HepG2 (cell line): Measurements from ENCODE around the gene SCN4B. TPM values are rescaled to one million over a fixed set of nuclear protein-coding genes. Genes with fewer than 3 reads are reported as not detected.

Experiments used
- ATAC-seq: fragments of 200-7000 bp; cut with Tn5 transposase; 3 replicates; pipeline ENCODE4 v1.9.1; 2020; ENCODE audit warnings: mild to moderate bottlenecking, moderate library complexity
- BruUV-seq: library from RNA; stranded (reverse); fragments of 400-500 nt; replicated peaks from 2 replicates; lab custom pipeline; 2021; lab: Mats Ljungman, UMichigan
- CTCF ChIA-PET: fragments of 300-600 bp; formaldehyde crosslinking; extraction: SDS; loops from one replicate; lab custom pipeline; 2021; ENCODE audit warnings: low total read pairs, inconsistent platforms, low intra/inter-chr PET ratio; lab: Yijun Ruan, JAX
- POLR2A ChIA-PET: fragments of 350-600 bp; sonication (Branson Sonifier 250); formaldehyde crosslinking; loops from one replicate; lab custom pipeline; 2020; ENCODE audit warnings: antibody characterized with exemption, inconsistent platforms; lab: Yijun Ruan, JAX
- DNase-seq: peaks from one replicate; pipeline ENCODE4 v3.0.0-alpha.2; 2015; ENCODE audit warnings: low spot score
- FAIRE-seq: peaks from 3 replicates; lab custom pipeline; 2011; peaks lifted over from hg19 to GRCh38; lab: Jason Lieb, UNC
- H2AFZ ChIP-seq: one replicate; pipeline ENCODE4 v1.6.1; 2011; ENCODE audit warnings: low read length, inconsistent platforms
- H3K27ac ChIP-seq: fragments of 300-600 bp; 3 replicates; pipeline ENCODE4 v1.8.0; 2011; ENCODE audit warnings: mixed run types, mild to moderate bottlenecking, mixed read lengths, low read length, inconsistent platforms; ENCODE audit not compliant: insufficient read depth; ENCODE audit errors: extremely low read length
- H3K27me3 ChIP-seq, 2 experiments: fragments of 200-600 bp in 1 of 2; 2 replicates in 1 of 2; 3 replicates in 1 of 2; pipeline versions ENCODE4 v1.6.0 to v1.8.0; 2011; ENCODE audit warnings: low read length in 2 of 2, mild to moderate bottlenecking in 2 of 2, moderate library complexity in 2 of 2, inconsistent platforms in 1 of 2; ENCODE audit not compliant: insufficient read depth in 2 of 2, control insufficient read depth in 1 of 2
- H3K36me3 ChIP-seq, 2 experiments: fragments of 200-600 bp in 1 of 2; replicated peaks in 1 of 2; 2 replicates in 1 of 2; 3 replicates in 1 of 2; pipeline versions ENCODE4 v1.5.1 to v1.8.0; 2011; ENCODE audit warnings: low read length in 2 of 2, inconsistent platforms in 1 of 2; ENCODE audit not compliant: insufficient read depth in 2 of 2, control insufficient read depth in 1 of 2
- H3K4me1 ChIP-seq: 2 replicates; pipeline ENCODE4 v1.5.1; 2012; ENCODE audit warnings: low read length, inconsistent platforms; ENCODE audit not compliant: insufficient read depth
- H3K4me2 ChIP-seq: 2 replicates; pipeline ENCODE4 v1.6.0; 2011; ENCODE audit warnings: low read depth, low read length, inconsistent platforms
- H3K4me3 ChIP-seq, 3 experiments: fragments of 200-600 bp in 1 of 3; sonication (generic), shearing (Covaris generic) in 1 of 3; replicated peaks in 1 of 3; 2 replicates each; pipeline ENCODE4 v1.5.1; 2011 to 2016; ENCODE audit warnings: low read length in 3 of 3, inconsistent platforms in 2 of 3, low read depth in 2 of 3, mild to moderate bottlenecking in 2 of 3, control low read depth in 1 of 3, mixed read lengths in 1 of 3; ENCODE audit not compliant: insufficient read depth in 1 of 3
- H3K79me2 ChIP-seq: one replicate; pipeline ENCODE4 v1.6.1; 2011; ENCODE audit warnings: low read length, inconsistent platforms; ENCODE audit not compliant: insufficient read depth
- H3K9ac ChIP-seq: 2 replicates; pipeline ENCODE4 v1.6.0; 2011; ENCODE audit warnings: mild to moderate bottlenecking, low read depth, low read length, inconsistent platforms; ENCODE audit not compliant: insufficient read depth
- H3K9me3 ChIP-seq: 2 replicates; pipeline ENCODE4 v1.5.1; 2012; ENCODE audit warnings: mild to moderate bottlenecking, low read length
- H4K20me1 ChIP-seq: 2 replicates; pipeline ENCODE4 v1.6.0; 2011; ENCODE audit warnings: inconsistent platforms, mild to moderate bottlenecking, low read length, moderate library complexity; ENCODE audit not compliant: insufficient read depth
- AHR ChIP-seq: IDR thresholded peaks from 2 replicates; pipeline ENCODE4 v1.6.1; 2018; ENCODE audit warnings: missing genetic modification reagents, missing compliant biosample characterization
- ASH2L ChIP-seq: fragments of 300-600, 200-600 bp; sonication (generic); IDR thresholded peaks from 2 replicates; pipeline ENCODE4 v1.7.0; 2017; ENCODE audit warnings: low read depth, mild to moderate bottlenecking, moderate library complexity, mixed read lengths, low read length; ENCODE audit not compliant: insufficient read length
- CAMTA2 ChIP-seq: sonication (generic); formaldehyde crosslinking; IDR thresholded peaks from 2 replicates; pipeline ENCODE4 v1.4.0; 2020; ENCODE audit warnings: mild to moderate bottlenecking, missing genetic modification reagents, borderline replicate concordance
- DMAP1 ChIP-seq: IDR thresholded peaks from 2 replicates; pipeline ENCODE4 v1.6.1; 2016
- EP300 ChIP-seq, 3 experiments: sonication (generic) in 1 of 3; formaldehyde crosslinking in 1 of 3; IDR thresholded peaks; 2 replicates each; pipeline versions ENCODE4 v1.5.1 to v1.6.1; 2011 to 2020; ENCODE audit warnings: low read depth in 2 of 3, low read length in 2 of 3, borderline replicate concordance in 1 of 3, improper control_type of control experiment in 1 of 3, mild to moderate bottlenecking in 1 of 3, missing genetic modification reagents in 1 of 3, moderate library complexity in 1 of 3
- TOPORS ChIP-seq: sonication (generic); formaldehyde crosslinking; IDR thresholded peaks from 2 replicates; pipeline ENCODE4 v1.8.0; 2023; ENCODE audit warnings: mild to moderate bottlenecking, missing genetic modification reagents
- ZNF335 ChIP-seq: sonication (generic); formaldehyde crosslinking; IDR thresholded peaks from 2 replicates; pipeline ENCODE4 v1.4.0; 2020; ENCODE audit warnings: missing genetic modification reagents
- ZNF713 ChIP-seq: sonication (generic); formaldehyde crosslinking; IDR thresholded peaks from 2 replicates; pipeline ENCODE4 v1.4.0; 2020; ENCODE audit warnings: mild to moderate bottlenecking, missing genetic modification reagents
- ZNF75D ChIP-seq: sonication (generic); formaldehyde crosslinking; IDR thresholded peaks from 2 replicates; pipeline ENCODE4 v1.8.1; 2023; ENCODE audit warnings: missing genetic modification reagents, mild to moderate bottlenecking, borderline replicate concordance
- WGBS: methylation state at CpG from one replicate; pipeline ENCODE4 v1.1.6; 2017; ENCODE audit warnings: low lambda C conversion rate; 5-methylcytosine and 5-hydroxymethylcytosine counted together
- in situ Hi-C: cut with HindIII; loops from 2 replicates; pipeline ENCODE4 v1.10.0; 2017; ENCODE audit warnings: low pct_unique_long_range_greater_than_20kb; ENCODE audit not compliant: extremely low pct_ligation_motif_present
- intact Hi-C: fragments of 100-400 bp; cut with micrococcal nuclease; formaldehyde crosslinking; loops from one replicate; pipeline ENCODE4 v1.10.0; 2022; ENCODE audit not compliant: unreplicated experiment
- polyA plus RNA-seq, 8 experiments: library from polyadenylated mRNA; depleted of rRNA in 3 of 8; stranded (reverse) in 7 of 8; unstranded in 1 of 8; fragments of >200 nt; fragmentation: Illumina TruSeq in 4 of 8; extraction: Trizol in 4 of 8; gene quantifications; 2 replicates each; pipeline versions ENCODE4 v1.2.1 to v1.2.3, GENCODE V29; 2011 to 2016; ENCODE audit warnings: low read depth in 4 of 8, missing spikeins in 1 of 8, mixed read lengths in 1 of 8; ENCODE audit not compliant: insufficient read depth in 1 of 8
- total RNA-seq, 5 experiments: library from RNA; depleted of rRNA; stranded (reverse); fragments of >200 nt; fragmentation: Illumina TruSeq; extraction: Trizol; gene quantifications; 2 replicates each; pipeline ENCODE4 v1.2.3, GENCODE V29; 2016; ENCODE audit warnings: low read depth in 1 of 5
- TF ChIP-seq, protein P1 (sequence below): sonication (generic); formaldehyde crosslinking; IDR thresholded peaks from 2 replicates; pipeline ENCODE4 v1.9.0; 2022; ENCODE audit warnings: missing genetic modification reagents, mild to moderate bottlenecking, borderline replicate concordance
- TF ChIP-seq, protein P2 (sequence below): sonication (generic); formaldehyde crosslinking; IDR thresholded peaks from 2 replicates; pipeline ENCODE4 v1.8.0; 2022; ENCODE audit warnings: mild to moderate bottlenecking, missing genetic modification reagents
- TF ChIP-seq, protein P3 (sequence below): sonication (generic); formaldehyde crosslinking; IDR thresholded peaks from 2 replicates; pipeline ENCODE4 v1.4.0; 2020; ENCODE audit warnings: missing genetic modification reagents, borderline replicate concordance

The SCN4B gene
- total and polyA plus RNA-seq, 2 of the 13 experiments (the other 11 are each of a cell fraction or from before 2014, with no cell fraction given), result 0.04 to 0.29 TPM

DNA sequence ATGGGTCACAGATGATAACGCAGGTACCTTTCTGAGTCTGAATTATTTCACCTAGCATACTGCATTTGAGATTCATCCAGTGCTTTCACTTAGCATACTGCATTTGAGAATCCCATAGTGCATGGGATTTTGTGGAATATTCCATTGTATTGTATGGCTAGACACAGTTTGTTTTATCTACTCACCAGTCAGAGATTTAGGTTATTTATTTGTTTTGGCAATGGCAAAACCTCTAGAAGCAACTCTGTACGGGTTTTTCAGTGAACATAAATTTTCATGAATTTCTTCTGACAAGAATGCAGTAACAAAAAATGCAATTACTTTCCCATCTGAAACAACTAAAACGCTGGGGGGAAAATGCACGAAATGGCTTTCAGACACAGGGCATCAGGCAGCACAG, 24.3 kb downstream of the SCN4B start:
- Histone ChIP-seq H3K4me2 (no peak overlapping the region), H2AFZ (no peak overlapping the region), H3K9ac (no peak overlapping the region), H3K4me1 (no peaks in the 10 kb centered on the region), H3K79me2 (no peaks in the 10 kb centered on the region), H3K27me3 (peaks cover 0 to 32% of the 10 kb centered on the region in 2 experiments; a peak in 4 of 5 replicates), H4K20me1 (no peaks in the 10 kb centered on the region), H3K9me3 (no peaks in the 10 kb centered on the region), H3K36me3 (no peaks in the 10 kb centered on the region), H3K4me3 (no peak overlapping the region), H3K27ac (no peak overlapping the region)
- intact Hi-C loops, result no loop called here
- DNase-seq (no peak), FAIRE-seq (no peak), ATAC-seq (no peak)
- POLR2A ChIA-PET, result no interaction called here
- CTCF ChIA-PET, result no interaction called here
- TF ChIP-seq, protein P1, sequence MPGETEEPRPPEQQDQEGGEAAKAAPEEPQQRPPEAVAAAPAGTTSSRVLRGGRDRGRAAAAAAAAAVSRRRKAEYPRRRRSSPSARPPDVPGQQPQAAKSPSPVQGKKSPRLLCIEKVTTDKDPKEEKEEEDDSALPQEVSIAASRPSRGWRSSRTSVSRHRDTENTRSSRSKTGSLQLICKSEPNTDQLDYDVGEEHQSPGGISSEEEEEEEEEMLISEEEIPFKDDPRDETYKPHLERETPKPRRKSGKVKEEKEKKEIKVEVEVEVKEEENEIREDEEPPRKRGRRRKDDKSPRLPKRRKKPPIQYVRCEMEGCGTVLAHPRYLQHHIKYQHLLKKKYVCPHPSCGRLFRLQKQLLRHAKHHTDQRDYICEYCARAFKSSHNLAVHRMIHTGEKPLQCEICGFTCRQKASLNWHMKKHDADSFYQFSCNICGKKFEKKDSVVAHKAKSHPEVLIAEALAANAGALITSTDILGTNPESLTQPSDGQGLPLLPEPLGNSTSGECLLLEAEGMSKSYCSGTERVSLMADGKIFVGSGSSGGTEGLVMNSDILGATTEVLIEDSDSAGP, result no peak
- TF ChIP-seq AHR (CRISPR knock-in tag) (no peak), CAMTA2 (CRISPR knock-in tag) (no peak), TOPORS (no peak), ZNF335 (no peak), EP300 (IDR thresholded peaks at IDR 0.05; ENCODE audit: low read depth in 2 of 2, low read length in 2 of 2) (no peak), EP300 (CRISPR knock-in tag; IDR thresholded peaks at IDR 0.05; ENCODE audit: borderline replicate concordance) (no peak), DMAP1 (no peak), ASH2L (no peak), ZNF713 (CRISPR knock-in tag) (no peak), ZNF75D (CRISPR knock-in tag) (no peak)
- TF ChIP-seq, protein P2, sequence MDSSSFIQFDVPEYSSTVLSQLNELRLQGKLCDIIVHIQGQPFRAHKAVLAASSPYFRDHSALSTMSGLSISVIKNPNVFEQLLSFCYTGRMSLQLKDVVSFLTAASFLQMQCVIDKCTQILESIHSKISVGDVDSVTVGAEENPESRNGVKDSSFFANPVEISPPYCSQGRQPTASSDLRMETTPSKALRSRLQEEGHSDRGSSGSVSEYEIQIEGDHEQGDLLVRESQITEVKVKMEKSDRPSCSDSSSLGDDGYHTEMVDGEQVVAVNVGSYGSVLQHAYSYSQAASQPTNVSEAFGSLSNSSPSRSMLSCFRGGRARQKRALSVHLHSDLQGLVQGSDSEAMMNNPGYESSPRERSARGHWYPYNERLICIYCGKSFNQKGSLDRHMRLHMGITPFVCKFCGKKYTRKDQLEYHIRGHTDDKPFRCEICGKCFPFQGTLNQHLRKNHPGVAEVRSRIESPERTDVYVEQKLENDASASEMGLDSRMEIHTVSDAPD (CRISPR knock-in tag), result no peak
- TF ChIP-seq, protein P3, sequence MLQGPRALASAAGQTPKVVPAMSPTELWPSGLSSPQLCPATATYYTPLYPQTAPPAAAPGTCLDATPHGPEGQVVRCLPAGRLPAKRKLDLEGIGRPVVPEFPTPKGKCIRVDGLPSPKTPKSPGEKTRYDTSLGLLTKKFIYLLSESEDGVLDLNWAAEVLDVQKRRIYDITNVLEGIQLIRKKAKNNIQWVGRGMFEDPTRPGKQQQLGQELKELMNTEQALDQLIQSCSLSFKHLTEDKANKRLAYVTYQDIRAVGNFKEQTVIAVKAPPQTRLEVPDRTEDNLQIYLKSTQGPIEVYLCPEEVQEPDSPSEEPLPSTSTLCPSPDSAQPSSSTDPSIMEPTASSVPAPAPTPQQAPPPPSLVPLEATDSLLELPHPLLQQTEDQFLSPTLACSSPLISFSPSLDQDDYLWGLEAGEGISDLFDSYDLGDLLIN (CRISPR knock-in tag), result no peak
- BruUV-seq, result no TSS peak
- in situ Hi-C loops, result loop anchor here (25.0 kb wide), 1 partner anchor 359 kb away; no protein-coding TSS in a partner anchor
- WGBS, result 5% methylated on average over 4 of the region's 4 CpGs
